Activated naive CD4-positive, alpha-beta T cell treated with anti-CD3 and anti-CD28 coated beads, Interleukin-2, amount 50 U/mL, for 72 hours (primary cell): ENCODE results near the gene SETD6. TPM values are rescaled to one million over a fixed set of nuclear protein-coding genes. Genes with fewer than 3 reads are reported as not detected.

Source experiments
- ATAC-seq, 2 donors: fragments of 150-1000 bp; cut with Tn5 transposase; 2 replicates each; pipeline ENCODE4 v1.10.0; 2021; ENCODE audit warnings: mild to moderate bottlenecking in 2 of 2, moderate library complexity in 2 of 2
- DNase-seq, 2 donors: peaks; one replicate each; pipeline ENCODE4 v3.0.0; 2021 to 2022; ENCODE audit warnings: low spot score in 2 of 2
- H3K27ac Mint-ChIP-seq, 2 donors: one replicate each; pipeline ENCODE4 v1.8.0; 2022; ENCODE audit warnings: mild to moderate bottlenecking in 2 of 2, mixed read lengths in 2 of 2
- H3K36me3 Mint-ChIP-seq, 2 donors: one replicate each; pipeline ENCODE4 v1.8.0; 2022; ENCODE audit warnings: mixed read lengths in 2 of 2
- H3K9me3 Mint-ChIP-seq, 2 donors: one replicate each; pipeline ENCODE4 v1.8.0; 2022; ENCODE audit warnings: mixed read lengths in 2 of 2
- total RNA-seq, 2 donors: library from RNA; stranded (reverse); gene quantifications; one replicate each; pipeline ENCODE4 v1.2.3, GENCODE V29; 2022

The SETD6 gene
- total RNA-seq, 2 donors from 2014 or later = 10.6 to 13.9 TPM

DNA sequence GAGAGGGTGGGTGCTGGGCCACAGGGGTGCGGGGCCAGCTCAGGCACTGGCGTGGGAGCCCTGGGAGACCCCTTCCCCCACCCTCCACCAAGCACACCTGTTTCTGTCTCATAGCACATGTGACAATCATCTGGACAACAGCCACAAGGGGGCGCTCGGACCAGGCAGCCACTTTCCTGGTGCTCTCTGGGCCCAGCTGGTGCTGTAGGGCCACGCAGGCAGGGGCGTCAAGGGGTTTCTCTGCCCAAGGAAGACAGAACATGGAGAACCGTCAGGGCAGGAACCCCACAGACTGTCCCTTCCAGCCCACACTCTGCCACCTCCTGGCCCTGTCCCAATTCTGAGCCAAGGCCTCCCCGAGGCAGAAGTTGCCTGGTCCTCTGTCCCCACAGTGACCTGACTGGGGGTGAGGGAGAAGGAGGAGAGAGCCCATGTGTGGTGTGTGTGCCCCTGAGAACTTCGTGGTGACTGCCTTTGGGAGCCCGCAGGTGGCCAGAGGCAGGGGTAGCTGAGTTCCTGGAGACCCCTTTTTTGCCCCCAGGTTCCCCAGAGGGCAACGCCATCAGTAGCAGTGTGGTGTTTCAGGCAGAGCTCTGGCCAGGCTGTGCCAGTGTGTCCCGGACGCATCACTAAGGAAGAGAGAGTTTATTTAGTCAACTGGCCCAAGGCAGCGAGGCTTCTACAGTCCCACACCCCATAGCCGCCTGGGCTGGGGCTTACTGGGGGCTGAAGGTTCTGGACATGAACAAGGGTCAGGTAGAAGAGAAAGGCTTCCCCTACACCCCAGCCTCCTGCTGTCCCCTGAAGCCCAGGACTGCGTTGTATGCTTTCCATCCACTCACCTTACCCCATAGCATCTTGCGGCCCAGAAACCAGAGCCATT is 3.1 kb upstream of the SETD6 start:
- Mint-ChIP-seq H3K36me3 (peaks cover 4 to 8% of the 10 kb centered on the region in 2 donors), H3K9me3 (no peaks in the 10 kb centered on the region), H3K27ac (peak overlapping the region; percentile 8 to 54)
- DNase-seq (peak; percentile 76 to 90), ATAC-seq (peak; percentile 30 to 50)

DNA sequence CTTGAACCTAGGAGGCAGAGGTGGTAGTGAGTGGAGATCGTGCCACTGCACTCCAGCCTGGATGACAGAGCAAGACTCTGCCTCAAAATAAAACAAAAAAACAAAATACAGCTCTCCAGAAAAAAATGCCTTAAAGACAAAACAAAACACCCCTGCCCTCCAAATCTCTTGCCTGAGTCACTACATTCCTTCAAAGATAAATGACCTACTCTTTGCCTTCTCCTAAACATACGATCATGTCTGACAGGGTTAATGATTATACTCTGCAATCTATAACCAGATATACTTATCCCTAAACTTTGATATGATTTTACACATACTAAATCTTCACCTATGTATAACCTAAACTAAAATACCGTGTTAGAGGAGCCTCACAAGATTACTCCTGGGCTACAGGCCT is 1.4 kb upstream of the SETD6 start:
- DNase-seq (no peak), ATAC-seq (no peak)
- no peak overlapping the region for H3K27ac Mint-ChIP-seq
- H3K9me3 Mint-ChIP-seq = no peaks in the 10 kb centered on the region
- H3K36me3 Mint-ChIP-seq = peaks cover 4 to 9% of the 10 kb centered on the region in 2 donors

DNA sequence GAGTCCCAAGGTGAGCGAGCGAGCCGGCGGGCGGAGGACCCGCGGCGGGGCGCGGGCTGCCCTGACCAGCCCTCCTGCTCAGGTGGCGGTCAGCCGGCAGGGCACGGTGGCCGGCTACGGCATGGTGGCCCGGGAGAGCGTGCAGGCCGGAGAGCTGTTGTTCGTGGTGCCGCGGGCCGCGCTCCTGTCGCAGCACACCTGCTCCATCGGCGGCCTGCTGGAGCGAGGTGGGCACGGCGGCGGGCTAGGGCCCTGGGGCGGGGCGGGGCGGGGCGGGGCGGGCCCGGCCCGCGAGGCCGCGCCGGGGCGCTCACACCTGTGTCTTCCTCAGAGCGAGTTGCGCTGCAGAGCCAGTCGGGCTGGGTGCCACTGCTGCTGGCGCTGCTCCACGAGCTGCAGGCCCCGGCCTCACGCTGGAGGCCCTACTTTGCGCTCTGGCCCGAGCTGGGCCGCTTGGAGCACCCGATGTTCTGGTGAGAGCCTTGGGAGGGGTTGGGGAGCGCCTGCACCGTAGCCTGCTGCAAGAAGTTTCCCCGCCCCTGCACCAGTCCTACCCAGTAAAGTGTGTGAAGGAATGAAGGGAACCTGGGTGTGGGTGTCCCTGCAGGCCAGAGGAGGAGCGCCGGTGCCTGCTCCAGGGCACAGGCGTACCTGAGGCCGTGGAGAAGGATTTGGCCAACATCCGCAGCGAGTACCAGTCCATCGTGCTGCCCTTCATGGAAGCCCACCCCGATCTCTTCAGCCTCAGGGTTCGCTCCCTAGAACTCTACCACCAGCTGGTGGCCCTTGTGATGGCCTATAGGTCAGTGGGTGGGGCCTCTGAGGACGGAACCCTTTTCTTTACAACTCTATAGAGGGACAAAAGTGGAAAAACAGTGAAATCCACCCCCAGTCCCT is 802 bp downstream of the SETD6 start:
- Mint-ChIP-seq H3K27ac (peak overlapping the region; percentile 84 to 97), H3K36me3 (peaks cover 13 to 17% of the 10 kb centered on the region in 2 donors), H3K9me3 (no peaks in the 10 kb centered on the region)
- DNase-seq (peak in 1 of 2 donors; percentile 60), ATAC-seq (peak; percentile 42 to 67)

DNA sequence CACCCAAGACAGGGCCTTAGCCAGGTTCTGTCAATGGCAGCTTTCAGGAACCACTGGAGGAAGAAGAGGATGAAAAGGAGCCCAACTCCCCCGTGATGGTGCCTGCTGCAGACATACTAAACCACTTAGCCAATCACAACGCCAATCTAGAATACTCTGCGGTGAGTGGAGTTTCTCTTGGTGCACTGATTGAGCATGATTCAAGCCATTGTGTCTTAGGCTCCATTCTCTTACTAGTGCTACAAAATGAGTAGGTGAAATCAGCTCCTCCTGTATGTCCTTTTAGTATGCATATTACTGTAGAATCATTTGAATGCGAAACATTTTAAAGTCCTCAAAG is 1.4 kb downstream of the SETD6 start:
- H3K27ac Mint-ChIP-seq = peak overlapping the region in 1 of 2 donors; percentile 35
- ATAC-seq (no peak), DNase-seq (no peak)
- H3K36me3 Mint-ChIP-seq = peaks cover 15 to 19% of the 10 kb centered on the region in 2 donors
- H3K9me3 Mint-ChIP-seq = no peaks in the 10 kb centered on the region

DNA sequence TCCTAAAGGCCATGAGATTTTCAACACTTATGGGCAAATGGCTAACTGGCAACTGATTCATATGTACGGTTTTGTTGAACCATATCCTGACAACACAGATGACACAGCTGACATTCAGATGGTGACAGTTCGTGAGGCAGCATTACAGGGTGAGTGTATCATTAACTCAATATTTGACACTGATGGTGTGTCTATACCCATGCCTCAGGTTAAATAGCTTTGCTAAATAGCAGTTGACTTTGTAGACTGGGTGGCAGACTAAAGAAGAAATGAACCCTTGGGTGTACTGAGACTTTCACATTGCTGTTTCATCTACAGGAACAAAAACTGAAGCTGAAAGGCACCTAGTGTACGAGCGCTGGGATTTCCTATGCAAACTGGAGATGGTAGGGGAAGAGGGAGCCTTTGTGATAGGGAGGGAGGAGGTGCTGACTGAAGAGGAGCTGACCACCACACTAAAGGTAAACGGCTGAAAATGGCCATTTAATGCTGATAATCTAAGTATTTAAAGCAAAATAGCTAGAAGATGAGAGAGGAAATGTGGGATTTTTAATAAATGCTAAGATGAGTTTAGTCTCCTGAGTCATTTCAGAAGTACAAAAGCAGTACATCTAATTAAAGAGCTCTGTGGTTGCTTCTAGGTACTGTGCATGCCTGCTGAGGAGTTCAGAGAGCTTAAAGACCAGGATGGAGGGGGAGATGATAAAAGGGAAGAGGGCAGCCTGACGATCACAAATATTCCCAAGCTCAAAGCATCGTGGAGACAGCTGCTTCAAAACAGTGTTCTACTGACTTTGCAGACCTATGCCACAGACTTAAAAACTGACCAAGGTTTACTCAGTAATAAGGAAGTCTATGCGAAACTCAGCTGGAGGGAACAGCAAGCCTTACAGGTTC is 3.0 kb downstream of the SETD6 start:
- DNase-seq = no peak
- ATAC-seq = no peak
- Mint-ChIP-seq H3K27ac (peak overlapping the region; percentile 3 to 72), H3K9me3 (no peaks in the 10 kb centered on the region), H3K36me3 (peaks cover 19 to 29% of the 10 kb centered on the region in 2 donors)

DNA sequence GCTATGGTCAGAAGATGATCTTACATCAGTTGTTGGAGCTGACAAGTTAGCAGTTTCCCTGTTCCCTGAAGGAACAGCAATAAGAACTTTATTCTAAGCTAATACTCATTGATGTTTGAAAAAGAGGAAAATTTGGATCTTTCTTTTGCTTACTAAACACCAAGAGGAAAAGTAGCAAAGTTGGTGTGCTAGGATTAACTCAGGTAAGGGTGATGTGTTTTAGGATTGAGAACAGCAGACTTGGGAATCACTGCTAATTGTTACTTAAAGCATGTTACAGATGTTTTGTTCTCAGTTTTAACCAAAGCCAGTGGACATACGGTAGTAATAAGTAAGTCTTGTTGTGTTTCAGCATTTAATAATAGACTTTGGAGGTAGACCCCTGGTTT is 3.7 kb downstream of the SETD6 start:
- DNase-seq = no peak
- Mint-ChIP-seq H3K27ac (peak overlapping the region; percentile 3 to 72), H3K9me3 (no peaks in the 10 kb centered on the region), H3K36me3 (peaks cover 19 to 31% of the 10 kb centered on the region in 2 donors)
- ATAC-seq = no peak

DNA sequence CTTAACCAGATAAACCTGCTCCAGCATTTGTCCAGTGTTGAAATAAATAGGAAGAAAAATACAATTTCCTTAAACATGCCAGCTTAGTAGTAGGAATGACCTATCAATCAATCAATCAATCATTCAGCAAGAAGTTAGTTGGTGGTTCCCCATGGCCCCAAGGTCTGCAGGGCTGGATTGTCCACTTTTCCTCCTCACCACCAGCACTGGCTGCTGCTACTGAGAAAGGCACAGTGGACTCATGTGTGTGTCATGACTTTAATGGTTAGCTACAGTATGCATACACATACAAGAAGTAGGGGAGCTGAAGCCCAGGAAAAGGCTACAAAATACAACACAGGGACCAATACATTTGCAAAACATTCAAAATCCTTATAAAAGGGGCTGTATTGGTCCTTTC is 4.4 kb downstream of the SETD6 start:
- Mint-ChIP-seq H3K27ac (no peak overlapping the region), H3K9me3 (no peaks in the 10 kb centered on the region), H3K36me3 (peaks cover 19 to 38% of the 10 kb centered on the region in 2 donors)
- no peak for DNase-seq
- ATAC-seq = no peak

DNA sequence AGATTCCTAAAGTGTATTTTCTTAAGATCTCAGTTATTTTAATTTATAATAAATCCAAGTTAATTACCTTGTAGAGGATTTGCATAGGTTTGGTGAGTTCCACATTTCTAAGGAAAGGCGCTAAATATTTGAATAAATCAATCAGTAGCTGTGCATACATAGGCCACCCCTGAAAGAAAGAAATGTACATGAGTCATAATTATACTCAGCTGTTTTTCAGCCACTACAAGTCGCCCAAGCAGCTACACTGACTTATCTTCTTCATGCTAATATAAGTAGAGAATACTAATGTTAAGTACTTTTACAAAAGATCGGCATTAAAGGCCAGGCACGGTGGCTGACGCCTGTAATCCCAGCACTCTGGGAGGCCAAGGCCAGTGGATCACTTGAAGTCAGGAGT is 14.9 kb downstream of the SETD6 start:
- DNase-seq = no peak
- no peak for ATAC-seq
- Mint-ChIP-seq H3K27ac (peak overlapping the region in 1 of 2 donors; percentile 65), H3K36me3 (peaks cover 27 to 44% of the 10 kb centered on the region in 2 donors), H3K9me3 (no peaks in the 10 kb centered on the region)

DNA sequence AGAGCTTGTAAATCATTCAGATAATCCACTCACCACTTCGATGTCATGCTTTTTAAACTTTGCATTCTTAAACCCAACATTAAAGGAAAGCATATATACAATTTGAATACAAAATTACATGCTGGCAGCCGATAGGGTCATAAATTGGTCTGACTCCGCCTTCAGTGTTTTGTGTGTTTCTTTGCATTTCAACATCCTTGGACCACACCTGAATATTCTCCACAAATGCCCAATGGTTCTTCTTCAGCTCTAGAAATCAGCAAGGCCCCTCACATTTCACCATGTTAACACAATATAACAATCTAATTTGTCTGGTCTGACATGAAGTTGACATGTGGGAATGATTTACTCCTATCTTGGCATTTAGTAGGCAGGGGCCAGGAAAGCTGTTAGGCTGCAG is 17.1 kb downstream of the SETD6 start:
- DNase-seq = no peak
- Mint-ChIP-seq H3K36me3 (peaks cover 27 to 47% of the 10 kb centered on the region in 2 donors), H3K27ac (no peak overlapping the region), H3K9me3 (no peaks in the 10 kb centered on the region)
- no peak for ATAC-seq

DNA sequence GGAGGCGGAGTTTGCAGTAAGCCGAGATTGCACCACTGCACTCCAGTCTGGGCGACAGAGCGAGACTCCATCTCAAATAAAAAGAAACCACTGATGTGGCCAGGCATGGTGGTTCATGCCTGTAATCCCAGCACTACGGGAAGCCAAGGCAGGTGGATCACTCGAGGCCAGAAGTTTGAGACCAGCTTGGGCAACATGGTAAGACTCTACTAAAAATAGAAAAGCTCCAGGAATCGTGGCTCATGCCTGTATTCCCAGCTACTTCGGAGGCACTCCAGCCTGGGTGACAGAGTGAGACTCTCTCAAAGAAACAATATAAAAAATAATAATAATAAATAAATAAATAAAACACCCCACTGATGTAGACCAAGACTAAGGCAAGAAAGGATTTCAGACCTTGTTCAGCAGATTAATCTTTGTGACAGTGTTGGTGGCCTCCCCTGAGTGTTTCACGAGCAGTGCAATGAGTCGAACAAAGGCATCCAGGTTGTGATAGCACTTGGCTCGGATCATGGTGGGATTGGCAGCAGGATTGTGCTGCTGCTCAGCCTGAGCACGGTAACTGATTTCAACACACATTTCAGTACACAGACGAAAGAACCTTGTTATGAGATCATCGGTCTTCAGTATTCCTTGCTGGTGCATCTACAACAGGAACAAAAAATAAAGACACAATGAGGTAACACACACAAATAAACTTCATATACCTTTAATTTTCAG is 18.6 kb downstream of the SETD6 start:
- ATAC-seq (no peak), DNase-seq (no peak)
- Mint-ChIP-seq H3K9me3 (no peaks in the 10 kb centered on the region), H3K27ac (no peak overlapping the region), H3K36me3 (peaks cover 37 to 56% of the 10 kb centered on the region in 2 donors)

DNA sequence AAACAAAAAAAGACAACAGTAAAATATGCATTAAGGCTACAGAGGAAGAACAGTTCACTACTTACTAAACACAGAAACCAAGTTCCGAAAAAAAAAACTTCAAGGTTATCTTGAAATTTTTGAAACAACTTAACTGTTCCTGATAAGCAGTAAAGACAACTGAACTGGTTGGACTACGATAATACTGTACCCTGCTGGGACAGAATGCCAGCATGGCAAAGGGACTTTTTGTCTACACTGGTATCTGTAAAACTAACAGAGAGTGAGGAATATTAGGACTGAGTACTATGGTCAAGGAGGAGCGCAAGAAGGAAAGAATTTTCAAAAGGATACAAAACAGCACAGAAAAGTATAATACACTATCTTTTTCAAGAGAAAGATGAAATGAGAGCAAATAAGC is 19.8 kb downstream of the SETD6 start:
- Mint-ChIP-seq H3K9me3 (no peaks in the 10 kb centered on the region), H3K27ac (no peak overlapping the region), H3K36me3 (peaks cover 40 to 60% of the 10 kb centered on the region in 2 donors)
- no peak for DNase-seq
- ATAC-seq = no peak

DNA sequence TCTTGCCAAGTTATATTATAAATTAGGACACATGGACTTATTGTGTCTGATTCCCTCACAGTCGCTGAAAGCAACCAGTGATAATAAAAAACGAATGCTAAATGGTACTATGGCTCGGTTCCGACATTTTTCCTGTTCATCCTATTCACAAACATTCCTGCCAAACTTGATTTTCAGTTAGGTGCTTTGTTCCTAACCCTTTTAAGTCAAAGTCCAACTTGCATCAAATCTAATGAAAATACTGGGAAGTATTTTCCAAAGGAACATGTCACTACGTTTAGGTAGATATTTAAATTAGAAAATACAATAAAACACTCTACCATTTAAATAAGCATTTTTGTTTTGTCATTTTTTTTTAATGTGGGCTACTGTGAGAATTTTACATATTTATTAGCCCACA is 21.0 kb downstream of the SETD6 start:
- ATAC-seq (no peak), DNase-seq (no peak)
- H3K9me3 Mint-ChIP-seq = no peaks in the 10 kb centered on the region
- peaks cover 35 to 60% of the 10 kb centered on the region in 2 donors for H3K36me3 Mint-ChIP-seq
- H3K27ac Mint-ChIP-seq = no peak overlapping the region

DNA sequence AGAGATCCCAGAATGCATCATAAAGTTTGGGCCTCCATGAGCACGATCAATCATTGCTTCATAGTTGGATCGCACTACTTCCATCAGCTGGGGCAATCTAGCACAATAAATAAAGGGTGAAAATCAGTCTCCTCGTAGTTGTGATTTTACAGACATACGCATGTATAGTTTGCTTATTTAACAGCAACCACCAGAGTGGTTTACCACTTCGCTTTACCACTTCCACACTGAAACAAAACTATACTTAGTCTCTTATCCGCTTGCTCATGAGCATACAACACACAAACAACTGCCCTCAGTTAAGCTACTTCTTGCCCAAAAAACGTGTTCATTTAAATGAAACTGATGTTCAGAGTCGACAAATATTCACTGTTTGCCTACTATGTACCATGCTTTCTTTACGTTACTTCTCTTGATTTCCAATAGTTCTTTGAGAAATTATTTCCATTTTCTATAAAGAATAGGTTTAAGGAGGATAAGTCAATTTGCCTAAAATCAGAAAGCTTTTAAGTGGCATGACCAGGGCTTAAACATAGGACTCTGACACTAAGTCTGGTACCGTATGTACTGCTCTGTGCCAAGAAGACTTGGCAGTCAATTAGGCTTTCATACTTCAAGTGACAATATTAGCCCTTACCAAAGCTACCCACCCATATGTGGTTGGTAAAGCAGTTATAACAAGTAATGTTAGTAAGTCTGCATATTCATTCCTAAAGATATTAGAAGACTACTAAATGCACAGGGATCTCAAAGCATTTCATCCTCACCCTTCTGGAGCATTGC is 22.0 kb downstream of the SETD6 start:
- no peak for DNase-seq
- H3K9me3 Mint-ChIP-seq = no peaks in the 10 kb centered on the region
- no peak overlapping the region for H3K27ac Mint-ChIP-seq
- peaks cover 29 to 50% of the 10 kb centered on the region in 2 donors for H3K36me3 Mint-ChIP-seq
- ATAC-seq = no peak

DNA sequence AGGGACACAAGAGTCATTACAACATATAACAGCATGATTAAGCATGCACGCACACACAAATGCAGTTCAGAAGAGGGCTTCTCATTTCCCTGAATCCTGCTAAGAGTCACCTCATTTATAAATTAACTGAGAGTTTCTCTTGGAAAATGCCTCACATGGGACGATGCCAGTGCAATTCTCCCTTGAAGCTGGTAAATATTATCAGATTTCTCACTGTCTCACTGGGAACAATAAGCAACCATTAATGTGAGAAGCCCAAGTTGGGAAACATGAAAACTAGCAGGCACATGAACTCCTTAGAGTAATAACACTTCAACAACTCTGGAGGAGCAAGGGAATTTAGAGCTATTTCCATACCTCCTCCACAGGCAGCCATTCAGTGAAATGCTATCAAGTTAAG is 26.4 kb downstream of the SETD6 start:
- ATAC-seq (no peak), DNase-seq (no peak)
- H3K36me3 Mint-ChIP-seq = peaks cover 17 to 46% of the 10 kb centered on the region in 2 donors
- H3K9me3 Mint-ChIP-seq = no peaks in the 10 kb centered on the region
- no peak overlapping the region for H3K27ac Mint-ChIP-seq

DNA sequence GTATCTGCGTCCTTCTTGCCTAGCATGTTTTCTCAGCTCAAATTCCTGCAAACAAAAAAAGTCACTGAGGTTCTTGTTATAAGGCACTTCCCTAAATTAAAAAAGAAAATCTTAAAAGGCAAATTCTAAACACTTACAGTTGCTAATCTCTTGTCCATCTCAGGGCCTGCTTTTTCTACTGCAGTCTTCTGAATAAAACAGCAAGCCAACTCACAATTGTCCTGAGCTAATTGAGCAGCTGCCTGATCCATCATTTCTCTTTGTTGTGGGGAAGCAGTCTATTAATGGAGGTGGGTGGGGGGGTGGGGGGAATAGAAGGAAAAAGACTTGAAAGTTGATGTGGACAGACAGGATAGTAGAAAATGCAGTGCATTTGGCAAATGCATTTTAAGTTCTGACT is 27.0 kb downstream of the SETD6 start:
- ATAC-seq (no peak), DNase-seq (no peak)
- Mint-ChIP-seq H3K27ac (no peak overlapping the region), H3K36me3 (peaks cover 15 to 40% of the 10 kb centered on the region in 2 donors), H3K9me3 (no peaks in the 10 kb centered on the region)
